HEK293T (cell line): Measurements from ENCODE around the gene LHX6.

ENCODE experiments used
- ARNT ChIP-seq: fragments of 450-650 bp; IDR thresholded peaks from 2 replicates; pipeline ENCODE4 v1.6.1; 2017; ENCODE audit warnings: mild to moderate bottlenecking
- CTBP1 ChIP-seq: fragments of 450-650 bp; IDR thresholded peaks from 2 replicates; pipeline ENCODE4 v1.6.1; 2016; ENCODE audit warnings: borderline replicate concordance
- ELF4 ChIP-seq: fragments of 450-650 bp; IDR thresholded peaks from 2 replicates; pipeline ENCODE4 v1.6.1; 2017; ENCODE audit warnings: antibody characterized with exemption
- FOXA1 ChIP-seq: fragments of 450-650 bp; IDR thresholded peaks from 2 replicates; pipeline ENCODE4 v1.6.1; 2016; ENCODE audit warnings: mild to moderate bottlenecking
- FOXK2 ChIP-seq: fragments of 450-650 bp; IDR thresholded peaks from 2 replicates; pipeline ENCODE4 v1.6.1; 2016; ENCODE audit warnings: mild to moderate bottlenecking
- FOXM1 ChIP-seq: fragments of 450-650 bp; IDR thresholded peaks from 2 replicates; pipeline ENCODE4 v1.6.1; 2017; ENCODE audit warnings: mild to moderate bottlenecking, borderline replicate concordance
- LEF1 ChIP-seq: fragments of 450-650 bp; IDR thresholded peaks from 2 replicates; pipeline ENCODE4 v1.6.1; 2017; ENCODE audit warnings: mild to moderate bottlenecking, borderline replicate concordance
- SP1 ChIP-seq: fragments of 450-650 bp; IDR thresholded peaks from 2 replicates; pipeline ENCODE4 v1.6.1; 2017
- SUZ12 ChIP-seq: fragments of 450-650 bp; IDR thresholded peaks from 2 replicates; pipeline ENCODE4 v1.6.1; 2016; ENCODE audit warnings: mild to moderate bottlenecking
- TF ChIP-seq, protein P1 (sequence below): fragments of 450-650 bp; IDR thresholded peaks from 2 replicates; pipeline ENCODE4 v1.6.1; 2016

DNA sequence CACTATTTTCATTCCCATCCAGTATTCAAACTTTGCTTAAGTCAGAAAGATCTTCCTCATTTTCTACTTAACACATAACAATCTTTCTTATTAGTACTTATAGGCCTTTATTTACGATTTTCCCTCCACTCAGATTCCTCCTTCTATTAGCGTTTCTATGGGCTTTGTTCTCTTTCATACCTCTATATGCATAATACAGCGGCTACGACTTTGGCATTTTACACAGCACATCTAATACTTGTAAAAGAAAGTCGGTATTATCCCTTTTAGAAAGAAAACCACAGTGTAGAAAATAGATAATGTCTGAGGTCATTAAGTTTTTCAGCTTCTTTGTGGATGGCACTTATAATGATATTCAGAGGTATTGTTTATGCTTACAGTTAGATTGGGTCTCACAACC lies 27.4 kb upstream of the LHX6 start:
- no peak for TF ChIP-seq FOXK2
- no peak for TF ChIP-seq LEF1
- TF ChIP-seq ARNT: no peak
- TF ChIP-seq FOXM1: no peak
- TF ChIP-seq SUZ12: no peak
- no peak for TF ChIP-seq SP1
- TF ChIP-seq ELF4: no peak
- no peak for TF ChIP-seq FOXA1
- TF ChIP-seq, protein P1, sequence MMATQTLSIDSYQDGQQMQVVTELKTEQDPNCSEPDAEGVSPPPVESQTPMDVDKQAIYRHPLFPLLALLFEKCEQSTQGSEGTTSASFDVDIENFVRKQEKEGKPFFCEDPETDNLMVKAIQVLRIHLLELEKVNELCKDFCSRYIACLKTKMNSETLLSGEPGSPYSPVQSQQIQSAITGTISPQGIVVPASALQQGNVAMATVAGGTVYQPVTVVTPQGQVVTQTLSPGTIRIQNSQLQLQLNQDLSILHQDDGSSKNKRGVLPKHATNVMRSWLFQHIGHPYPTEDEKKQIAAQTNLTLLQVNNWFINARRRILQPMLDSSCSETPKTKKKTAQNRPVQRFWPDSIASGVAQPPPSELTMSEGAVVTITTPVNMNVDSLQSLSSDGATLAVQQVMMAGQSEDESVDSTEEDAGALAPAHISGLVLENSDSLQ: no peak
- no peak for TF ChIP-seq CTBP1
